HFFc6 (cell line): ENCODE data around the gene RADIL. TPM values are rescaled to one million over a fixed set of nuclear protein-coding genes. Genes with fewer than 3 reads are reported as not detected.

Source experiments
- DNase-seq: peaks from one replicate; pipeline ENCODE4 v3.0.0-alpha.2; 2018
- H3K27ac Mint-ChIP-seq: 2 replicates; pipeline ENCODE4 v1.8.0; 2020; ENCODE audit warnings: mild to moderate bottlenecking, mixed read lengths
- H3K27me3 Mint-ChIP-seq: 2 replicates; pipeline ENCODE4 v1.8.0; 2021; ENCODE audit warnings: mild to moderate bottlenecking, moderate library complexity, mixed read lengths; ENCODE audit not compliant: insufficient read depth
- H3K36me3 Mint-ChIP-seq: 2 replicates; pipeline ENCODE4 v1.8.0; 2021; ENCODE audit warnings: low read depth, mixed read lengths
- H3K4me1 Mint-ChIP-seq: 2 replicates; pipeline ENCODE4 v1.8.0; 2020; ENCODE audit warnings: low read depth, mixed read lengths
- H3K4me3 Mint-ChIP-seq: 2 replicates; pipeline ENCODE4 v1.8.0; 2020; ENCODE audit warnings: mild to moderate bottlenecking, moderate library complexity, mixed read lengths
- H3K9me3 Mint-ChIP-seq: 2 replicates; pipeline ENCODE4 v1.8.0; 2020; ENCODE audit warnings: mild to moderate bottlenecking, mixed read lengths
- total RNA-seq, 6 experiments: library from RNA; stranded (reverse); fragmentation: NEBNext Ultra II Directional; extraction: Animal tissue kit (Norgen Biotek cat#: 25700); gene quantifications; 2 replicates in 1 of 6; 3 replicates in 5 of 6; pipeline ENCODE4 v1.2.3, GENCODE V29; 2021
- TF ChIP-seq, protein P1 (sequence below): fragments of 200-600 bp; sonication (generic); IDR thresholded peaks from 2 replicates; pipeline ENCODE4 v1.5.0; 2021; ENCODE audit warnings: antibody characterized with exemption, mild to moderate bottlenecking

The RADIL gene
- total RNA-seq, 6 experiments from 2014 or later = 0.09 to 0.43 (median 0.24) TPM

DNA sequence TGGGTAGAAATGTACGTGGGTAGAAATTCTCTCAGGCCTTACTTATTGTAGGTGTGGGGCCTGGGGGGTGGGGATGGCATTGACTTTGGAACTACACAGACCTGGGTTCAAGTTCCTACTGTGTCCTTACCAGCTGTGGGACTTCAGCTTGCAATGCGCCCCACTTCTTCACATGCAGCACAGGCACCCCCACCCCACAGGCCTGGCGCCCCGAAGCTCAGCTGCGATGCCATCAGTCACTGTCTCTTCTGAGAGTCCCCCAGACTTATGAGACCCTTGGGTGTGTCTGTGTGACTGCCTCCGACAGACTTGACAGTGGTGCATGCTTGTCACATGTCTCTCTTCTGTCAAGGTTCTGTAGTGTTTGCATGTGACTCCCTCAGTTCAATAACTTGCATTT, 111.2 kb downstream of the RADIL start:
- peaks cover 18% of the 10 kb centered on the region for H3K4me1 Mint-ChIP-seq

DNA sequence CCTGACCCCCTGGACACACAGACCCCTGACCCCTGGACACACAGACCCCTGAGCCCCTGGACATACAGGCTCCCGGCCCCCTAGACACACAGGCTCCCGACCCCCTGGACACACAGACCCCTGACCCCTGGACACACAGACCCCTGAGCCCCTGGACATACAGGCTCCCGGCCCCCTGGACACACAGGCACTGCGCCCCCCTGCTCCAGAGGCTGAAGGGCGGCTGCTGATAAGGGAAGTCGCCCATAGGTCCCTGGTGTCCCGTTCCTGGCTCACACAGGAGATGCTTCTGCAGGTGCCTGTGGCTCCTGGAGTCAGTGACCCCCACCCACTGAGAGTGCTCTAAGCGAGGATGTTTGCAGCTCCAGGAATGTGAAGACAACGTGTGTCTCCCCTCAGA, 111.8 kb downstream of the RADIL start:
- Mint-ChIP-seq H3K4me3 (no peak overlapping the region), H3K27me3 (peaks cover 11% of the 10 kb centered on the region; the same call in 1 of the 2 replicates), H3K36me3 (peaks cover 10% of the 10 kb centered on the region; the same call in 1 of the 2 replicates), H3K4me1 (peaks cover 13% of the 10 kb centered on the region), H3K27ac (no peak overlapping the region), H3K9me3 (no peaks in the 10 kb centered on the region)
- TF ChIP-seq, protein P1, sequence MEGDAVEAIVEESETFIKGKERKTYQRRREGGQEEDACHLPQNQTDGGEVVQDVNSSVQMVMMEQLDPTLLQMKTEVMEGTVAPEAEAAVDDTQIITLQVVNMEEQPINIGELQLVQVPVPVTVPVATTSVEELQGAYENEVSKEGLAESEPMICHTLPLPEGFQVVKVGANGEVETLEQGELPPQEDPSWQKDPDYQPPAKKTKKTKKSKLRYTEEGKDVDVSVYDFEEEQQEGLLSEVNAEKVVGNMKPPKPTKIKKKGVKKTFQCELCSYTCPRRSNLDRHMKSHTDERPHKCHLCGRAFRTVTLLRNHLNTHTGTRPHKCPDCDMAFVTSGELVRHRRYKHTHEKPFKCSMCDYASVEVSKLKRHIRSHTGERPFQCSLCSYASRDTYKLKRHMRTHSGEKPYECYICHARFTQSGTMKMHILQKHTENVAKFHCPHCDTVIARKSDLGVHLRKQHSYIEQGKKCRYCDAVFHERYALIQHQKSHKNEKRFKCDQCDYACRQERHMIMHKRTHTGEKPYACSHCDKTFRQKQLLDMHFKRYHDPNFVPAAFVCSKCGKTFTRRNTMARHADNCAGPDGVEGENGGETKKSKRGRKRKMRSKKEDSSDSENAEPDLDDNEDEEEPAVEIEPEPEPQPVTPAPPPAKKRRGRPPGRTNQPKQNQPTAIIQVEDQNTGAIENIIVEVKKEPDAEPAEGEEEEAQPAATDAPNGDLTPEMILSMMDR = no peak
- DNase-seq = no peak

More for the DNA sequence above, 111.2 kb downstream of the RADIL start:
- Mint-ChIP-seq H3K36me3 (peaks cover 14% of the 10 kb centered on the region; the same call in 1 of the 2 replicates), H3K9me3 (no peaks in the 10 kb centered on the region), H3K4me3 (no peak overlapping the region), H3K27ac (no peak overlapping the region), H3K27me3 (peaks cover 11% of the 10 kb centered on the region; the same call in 1 of the 2 replicates)
- TF ChIP-seq, protein P1 = no peak
- DNase-seq = no peak

DNA sequence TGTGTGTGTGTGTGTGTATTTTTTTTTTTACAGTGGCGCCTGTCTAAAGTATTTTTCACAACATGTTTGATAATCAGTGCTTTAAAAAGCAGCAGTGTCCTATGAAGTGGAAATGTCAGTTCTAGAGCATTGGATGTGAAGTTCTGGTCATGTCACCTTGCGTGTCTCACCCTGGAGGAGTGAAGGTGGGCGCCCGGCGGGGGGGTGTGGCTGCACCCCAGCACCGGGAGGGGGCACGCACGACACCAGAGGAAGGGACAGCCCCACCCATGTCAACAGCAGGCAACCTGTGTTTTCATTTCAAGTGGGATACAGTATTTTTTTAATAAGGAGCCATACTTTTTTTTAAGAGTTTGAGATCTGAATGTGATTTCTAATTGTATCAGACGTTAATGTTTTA, 112.6 kb downstream of the RADIL start:
- TF ChIP-seq, protein P1 = no peak
- H3K27me3 Mint-ChIP-seq = peaks cover 11% of the 10 kb centered on the region; the same call in 1 of the 2 replicates
- peaks cover 9% of the 10 kb centered on the region; the same call in 1 of the 2 replicates for H3K36me3 Mint-ChIP-seq
- no peaks in the 10 kb centered on the region for H3K9me3 Mint-ChIP-seq
- no peak overlapping the region for H3K4me3 Mint-ChIP-seq
- DNase-seq = no peak
- peaks cover 11% of the 10 kb centered on the region for H3K4me1 Mint-ChIP-seq
- H3K27ac Mint-ChIP-seq = peak overlapping the region; percentile 1; the same call in 1 of the 2 replicates

DNA sequence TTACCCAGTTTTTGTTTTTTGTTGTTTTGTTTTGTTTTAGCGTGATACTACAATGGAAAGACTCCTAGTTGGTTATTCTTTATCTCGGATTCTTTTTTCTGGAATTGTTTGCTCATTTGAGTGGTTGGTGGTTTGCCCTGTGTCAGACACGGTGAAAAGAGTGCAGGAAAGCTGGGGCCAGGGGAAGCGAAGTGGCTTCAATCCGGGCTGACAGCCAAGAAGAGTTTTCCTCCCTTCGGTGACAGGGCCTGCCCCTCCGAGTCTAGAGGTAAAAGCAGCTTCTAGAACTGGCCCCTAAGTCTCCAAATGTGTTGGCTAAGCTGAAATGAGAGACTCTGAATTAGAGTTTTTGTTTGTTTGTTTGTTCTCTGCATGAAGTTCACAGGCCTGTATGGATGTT, 113.8 kb downstream of the RADIL start:
- DNase-seq = no peak
- Mint-ChIP-seq H3K27me3 (peaks cover 5% of the 10 kb centered on the region; the same call in 1 of the 2 replicates), H3K4me3 (no peak overlapping the region), H3K27ac (no peak overlapping the region), H3K4me1 (peaks cover 8% of the 10 kb centered on the region), H3K9me3 (no peaks in the 10 kb centered on the region), H3K36me3 (peaks cover 4% of the 10 kb centered on the region; the same call in 1 of the 2 replicates)
- TF ChIP-seq, protein P1 = no peak

DNA sequence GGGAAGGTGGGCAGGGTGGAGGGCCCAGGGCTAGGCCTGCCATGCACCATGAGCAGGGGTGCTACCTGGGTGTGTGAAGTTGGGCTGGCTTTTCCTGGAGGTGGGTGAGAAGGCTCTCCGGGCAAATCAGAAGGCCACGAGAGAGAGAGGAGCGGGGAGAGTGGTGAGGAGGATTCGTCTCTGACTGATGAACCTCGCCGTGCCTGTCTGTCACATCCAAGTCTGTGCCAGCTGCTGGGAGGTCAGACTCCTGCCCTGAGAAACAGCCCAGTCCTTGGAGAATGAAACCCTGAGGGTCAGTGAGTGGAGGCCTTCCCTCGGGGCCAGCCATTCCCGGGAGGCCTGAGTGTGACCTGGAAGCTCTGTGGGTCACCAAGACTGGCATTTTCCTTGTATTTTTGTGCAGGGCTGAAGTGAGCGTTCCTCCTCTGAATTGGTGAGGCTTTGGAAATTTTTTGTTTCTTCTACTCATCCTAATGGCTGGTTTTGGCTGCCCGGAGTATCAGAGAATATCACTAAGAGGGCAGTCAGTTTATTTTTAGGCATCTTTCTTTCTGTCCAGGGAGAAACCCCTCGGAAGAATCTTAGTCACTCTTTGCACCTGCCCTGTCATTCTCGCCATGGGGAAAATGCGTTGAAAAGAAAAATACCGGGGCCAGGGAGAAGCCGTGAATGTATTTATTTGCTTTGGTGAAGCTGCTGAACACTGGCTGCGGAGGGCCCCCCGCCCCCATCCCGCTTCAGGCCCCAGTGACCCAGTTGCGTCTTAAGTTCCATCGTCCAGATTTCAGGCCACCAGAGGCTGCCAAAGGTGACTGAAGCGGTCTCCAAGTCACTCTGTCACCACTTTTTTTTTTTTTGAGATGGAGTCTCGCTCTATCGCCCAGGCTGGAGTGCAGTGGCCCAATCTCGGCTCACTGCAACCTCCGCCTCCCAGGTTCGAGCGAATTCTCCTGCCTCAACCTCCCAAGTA, 114.6 kb downstream of the RADIL start:
- peaks cover 1% of the 10 kb centered on the region; the same call in 1 of the 2 replicates for H3K27me3 Mint-ChIP-seq
- TF ChIP-seq, protein P1 = no peak
- DNase-seq = no peak
- no peaks in the 10 kb centered on the region; the same call in 1 of the 2 replicates for H3K4me1 Mint-ChIP-seq
- peaks cover 4% of the 10 kb centered on the region; the same call in 1 of the 2 replicates for H3K36me3 Mint-ChIP-seq
- no peak overlapping the region for H3K27ac Mint-ChIP-seq
- H3K9me3 Mint-ChIP-seq = no peaks in the 10 kb centered on the region
- no peak overlapping the region for H3K4me3 Mint-ChIP-seq
